ENCODE results near the gene TKTL1. TPM values are rescaled to one million over a fixed set of nuclear protein-coding genes. Genes with fewer than 3 reads are reported as not detected.
"Not testable (repeated sequence)": the region's sequence is repeated elsewhere in the genome, so short reads cannot be mapped to it uniquely, and the experiment has no call there.

Gene TKTL1
- total RNA-seq, 3 donors from 2014 or later (not counting 1 experiment from before 2014, with no cell fraction given) = 17.1 to 42.8 (median 28.8) TPM

- H3K4me3 ChIP-seq (ENCODE audit: low read length) = no peak overlapping the region
- no peak for ATAC-seq
- Mint-ChIP-seq H3K36me3 (no peaks in the 10 kb centered on the region), H3K27me3 (ENCODE audit: low read depth in 2 of 2) (no peaks in the 10 kb centered on the region), H3K27ac (no peak overlapping the region), H3K4me1 (no peaks in the 10 kb centered on the region), H3K4me3 (no peak overlapping the region), H3K9me3 (no peaks in the 10 kb centered on the region)
- no peak for TF ChIP-seq CTCF (IDR thresholded peaks at IDR 0.05)
- DNase-seq = no peak
- H3K36me3 ChIP-seq (ENCODE audit: control insufficient read depth, insufficient read depth, low read length) = no peaks in the 10 kb centered on the region
- H3K27me3 ChIP-seq (ENCODE audit: control insufficient read depth, insufficient read depth, low read length) = no peaks in the 10 kb centered on the region
- WGBS (ENCODE audit: insufficient coverage) = 86% methylated on average over 18 of the region's 18 CpGs
- intact Hi-C loops (cut with micrococcal nuclease) = no loop called here
- no peak overlapping the region for H3K27ac ChIP-seq (ENCODE audit: low read length)
- H3K4me1 ChIP-seq (ENCODE audit: control insufficient read depth, insufficient read depth, low read length) = peaks cover 4% of the 10 kb centered on the region
- no peaks in the 10 kb centered on the region for H3K9me3 ChIP-seq (ENCODE audit: control insufficient read depth, insufficient read depth, low read length)
Observed at GRCh38 chrX:154296731-154297130, 1.1 kb downstream of the TKTL1 start.

GRCh38 chrX:154298312-154298711 is 2.7 kb downstream of the TKTL1 start:
- Histone ChIP-seq H3K4me1 (ENCODE audit: control insufficient read depth, insufficient read depth, low read length) (peaks cover 4% of the 10 kb centered on the region), H3K9me3 (ENCODE audit: control insufficient read depth, insufficient read depth, low read length) (no peaks in the 10 kb centered on the region), H3K27me3 (ENCODE audit: control insufficient read depth, insufficient read depth, low read length) (no peaks in the 10 kb centered on the region), H3K27ac (ENCODE audit: low read length) (no peak overlapping the region), H3K4me3 (ENCODE audit: low read length) (no peak overlapping the region), H3K36me3 (ENCODE audit: control insufficient read depth, insufficient read depth, low read length) (no peaks in the 10 kb centered on the region)
- no peaks in the 10 kb centered on the region for H3K27me3 Mint-ChIP-seq (ENCODE audit: low read depth in 2 of 2)
- WGBS (ENCODE audit: insufficient coverage) = 71% methylated on average over 7 of the region's 7 CpGs
- H3K36me3 Mint-ChIP-seq = no peaks in the 10 kb centered on the region
- no peaks in the 10 kb centered on the region for H3K9me3 Mint-ChIP-seq
- intact Hi-C loops (cut with micrococcal nuclease) = no loop called here
- DNase-seq (no peak), ATAC-seq (no peak)
- H3K4me1 Mint-ChIP-seq = peaks cover 0 to under 1% of the 10 kb centered on the region in 2 donors
- no peak for TF ChIP-seq CTCF (IDR thresholded peaks at IDR 0.05)
- H3K4me3 Mint-ChIP-seq = no peak overlapping the region
- H3K27ac Mint-ChIP-seq = no peak overlapping the region

GRCh38 chrX:154300816-154301215 is 5.2 kb downstream of the TKTL1 start:
- H3K27ac Mint-ChIP-seq = no peak overlapping the region
- Histone ChIP-seq H3K36me3 (ENCODE audit: control insufficient read depth, insufficient read depth, low read length) (no peaks in the 10 kb centered on the region), H3K4me1 (ENCODE audit: control insufficient read depth, insufficient read depth, low read length) (peaks cover 12% of the 10 kb centered on the region), H3K27me3 (ENCODE audit: control insufficient read depth, insufficient read depth, low read length) (no peaks in the 10 kb centered on the region), H3K9me3 (ENCODE audit: control insufficient read depth, insufficient read depth, low read length) (no peaks in the 10 kb centered on the region), H3K4me3 (ENCODE audit: low read length) (no peak overlapping the region), H3K27ac (ENCODE audit: low read length) (no peak overlapping the region)
- no peak for ATAC-seq
- intact Hi-C loops (cut with micrococcal nuclease) = no loop called here
- no peak for DNase-seq
- no peaks in the 10 kb centered on the region for H3K9me3 Mint-ChIP-seq
- no peaks in the 10 kb centered on the region for H3K27me3 Mint-ChIP-seq (ENCODE audit: low read depth in 2 of 2)
- no peak for TF ChIP-seq CTCF (IDR thresholded peaks at IDR 0.05)
- no peak overlapping the region for H3K4me3 Mint-ChIP-seq
- no peaks in the 10 kb centered on the region for H3K36me3 Mint-ChIP-seq
- peaks cover 5 to 10% of the 10 kb centered on the region in 2 donors for H3K4me1 Mint-ChIP-seq
- WGBS (ENCODE audit: insufficient coverage) = 96% methylated on average over 7 of the region's 8 CpGs

- not testable (repeated sequence) for ATAC-seq
Observed at GRCh38 chrX:154302998-154303397, 7.4 kb downstream of the TKTL1 start.

More at GRCh38 chrX:154302998-154303397, 7.4 kb downstream of the TKTL1 start:
- H3K27ac Mint-ChIP-seq; H3K4me3 Mint-ChIP-seq; H3K9me3 Mint-ChIP-seq; H3K36me3 Mint-ChIP-seq; H3K4me3 ChIP-seq (ENCODE audit: low read length); H3K27me3 ChIP-seq (ENCODE audit: control insufficient read depth, insufficient read depth, low read length); H3K27ac ChIP-seq (ENCODE audit: low read length); intact Hi-C loops (cut with micrococcal nuclease); H3K9me3 ChIP-seq (ENCODE audit: control insufficient read depth, insufficient read depth, low read length); H3K36me3 ChIP-seq (ENCODE audit: control insufficient read depth, insufficient read depth, low read length); DNase-seq; H3K27me3 Mint-ChIP-seq (ENCODE audit: low read depth in 2 of 2): not testable (repeated sequence)
- 100% methylated on average over 4 of the region's 7 CpGs for WGBS (ENCODE audit: insufficient coverage)
- peaks cover 29% of the 10 kb centered on the region for H3K4me1 ChIP-seq (ENCODE audit: control insufficient read depth, insufficient read depth, low read length)
- peaks cover 14 to 21% of the 10 kb centered on the region in 2 donors for H3K4me1 Mint-ChIP-seq

Measured in natural killer cell (primary cell).